ENCODE results near the gene PIWIL4. TPM values are rescaled to one million over a fixed set of nuclear protein-coding genes. Genes with fewer than 3 reads are reported as not detected.

The PIWIL4 gene
- total RNA-seq, 1 experiment from 2014 or later, result not detected

Other genes starting within 250 kb of the PIWIL4 start
- gene GPR83, start 165.9 kb upstream of the PIWIL4 start, total RNA-seq (2014; rRNA removed; shearing (Covaris generic)), result not detected in 2 replicates
- 13.8 and 17.0 TPM in 2 replicates for gene MRE11, start 73.5 kb upstream of the PIWIL4 start, total RNA-seq (2014; rRNA removed; shearing (Covaris generic))
- 13.2 and 17.7 TPM in 2 replicates for gene ANKRD49, start 73.4 kb upstream of the PIWIL4 start, total RNA-seq (2014; rRNA removed; shearing (Covaris generic))
- gene C11orf97, start 54.9 kb upstream of the PIWIL4 start, total RNA-seq (2014; rRNA removed; shearing (Covaris generic)), result not detected in 2 replicates
- not detected in 2 replicates for gene FUT4, start 23.4 kb upstream of the PIWIL4 start, total RNA-seq (2014; rRNA removed; shearing (Covaris generic))
- gene AMOTL1, start 201.0 kb downstream of the PIWIL4 start, total RNA-seq (2014; rRNA removed; shearing (Covaris generic)), result 33.0 and 45.9 TPM in 2 replicates